ENCODE data around the gene ADCY9. TPM values are rescaled to one million over a fixed set of nuclear protein-coding genes. Genes with fewer than 3 reads are reported as not detected.

Gene ADCY9
- polyA plus RNA-seq, 1 donor (not counting 4 experiments of a cell fraction or from before 2014, with no cell fraction given) = 3.0 TPM

GRCh38 chr16:4062212-4062802, 53.9 kb downstream of the ADCY9 start:
- Histone ChIP-seq H3K79me2 (ENCODE audit: control insufficient read depth, insufficient read depth, low read length) (no peaks in the 10 kb centered on the region), H4K20me1 (ENCODE audit: control insufficient read depth, extremely low read depth, insufficient read depth, low read length) (no peaks in the 10 kb centered on the region), H3K27me3 (ENCODE audit: control insufficient read depth, extremely low read depth, insufficient read depth, low read length) (no peaks in the 10 kb centered on the region), H2AFZ (ENCODE audit: control insufficient read depth, low read length) (no peak overlapping the region), H3K9me3 (ENCODE audit: control insufficient read depth, low read depth, low read length) (no peaks in the 10 kb centered on the region), H3K4me2 (ENCODE audit: control insufficient read depth, extremely low read depth, insufficient read depth, low read depth, low read length) (no peak overlapping the region), H3K4me1 (ENCODE audit: control insufficient read depth, extremely low read depth, insufficient read depth, low read length) (no peaks in the 10 kb centered on the region), H3K36me3 (ENCODE audit: control insufficient read depth in 2 of 2, extremely low read depth in 1 of 2, insufficient read depth in 2 of 2, low read length in 2 of 2) (no peaks in the 10 kb centered on the region), H3K9ac (ENCODE audit: control insufficient read depth, extremely low read depth, insufficient read depth, low read length) (no peak overlapping the region), H3K27ac (ENCODE audit: control insufficient read depth, insufficient read depth, low read length) (no peak overlapping the region), H3K4me3 (ENCODE audit: control insufficient read depth in 2 of 3, extremely low read depth in 1 of 3, insufficient read depth in 2 of 3, low read depth in 1 of 3, low read length in 3 of 3) (no peak overlapping the region), H3K9me1 (ENCODE audit: control insufficient read depth, extremely low read depth, insufficient read depth, low read length) (no peaks in the 10 kb centered on the region)
- FAIRE-seq (no peak), DNase-seq (ENCODE audit: low read depth, low spot score) (no peak)
- dilution Hi-C loops (cut with MboI; ENCODE audit: extremely low pct_ligation_motif_present, low sequenced_read_pairs) = no loop called here
- TF ChIP-seq CTCF (optimal IDR thresholded peaks at IDR 0.05 in 1 of 3, IDR thresholded peaks at IDR 0.05 in 1 of 3, conservative IDR thresholded peaks at IDR 0.05 in 1 of 3; ENCODE audit: extremely low read depth in 1 of 3, insufficient read depth in 2 of 3, low read length in 3 of 3) (no peak), EZH2 (IDR thresholded peaks at IDR 0.05; ENCODE audit: low read length) (no peak)

GRCh38 chr16:4060823-4061222, 55.4 kb downstream of the ADCY9 start:
- H3K4me2 ChIP-seq (ENCODE audit: control insufficient read depth, extremely low read depth, insufficient read depth, low read depth, low read length) = no peak overlapping the region
- H2AFZ ChIP-seq (ENCODE audit: control insufficient read depth, low read length) = no peak overlapping the region
- dilution Hi-C loops (cut with MboI; ENCODE audit: extremely low pct_ligation_motif_present, low sequenced_read_pairs) = no loop called here
- no peak overlapping the region for H3K4me3 ChIP-seq (ENCODE audit: control insufficient read depth in 2 of 3, extremely low read depth in 1 of 3, insufficient read depth in 2 of 3, low read depth in 1 of 3, low read length in 3 of 3)
- H3K27ac ChIP-seq (ENCODE audit: control insufficient read depth, insufficient read depth, low read length) = no peak overlapping the region
- FAIRE-seq (no peak), DNase-seq (ENCODE audit: low read depth, low spot score) (no peak)
- no peaks in the 10 kb centered on the region for H3K4me1 ChIP-seq (ENCODE audit: control insufficient read depth, extremely low read depth, insufficient read depth, low read length)
- no peaks in the 10 kb centered on the region for H3K27me3 ChIP-seq (ENCODE audit: control insufficient read depth, extremely low read depth, insufficient read depth, low read length)
- H3K36me3 ChIP-seq (ENCODE audit: control insufficient read depth in 2 of 2, extremely low read depth in 1 of 2, insufficient read depth in 2 of 2, low read length in 2 of 2) = no peaks in the 10 kb centered on the region
- H3K9me1 ChIP-seq (ENCODE audit: control insufficient read depth, extremely low read depth, insufficient read depth, low read length) = no peaks in the 10 kb centered on the region
- no peaks in the 10 kb centered on the region for H3K9me3 ChIP-seq (ENCODE audit: control insufficient read depth, low read depth, low read length)
- no peak overlapping the region for H3K9ac ChIP-seq (ENCODE audit: control insufficient read depth, extremely low read depth, insufficient read depth, low read length)
- H3K79me2 ChIP-seq (ENCODE audit: control insufficient read depth, insufficient read depth, low read length) = no peaks in the 10 kb centered on the region
- no peaks in the 10 kb centered on the region for H4K20me1 ChIP-seq (ENCODE audit: control insufficient read depth, extremely low read depth, insufficient read depth, low read length)
- TF ChIP-seq EZH2 (IDR thresholded peaks at IDR 0.05; ENCODE audit: low read length) (no peak), CTCF (optimal IDR thresholded peaks at IDR 0.05 in 1 of 3, IDR thresholded peaks at IDR 0.05 in 1 of 3, conservative IDR thresholded peaks at IDR 0.05 in 1 of 3; ENCODE audit: extremely low read depth in 1 of 3, insufficient read depth in 2 of 3, low read length in 3 of 3) (no peak)
